IMR-90 (cell line): ENCODE results near the gene KDR. TPM values are rescaled to one million over a fixed set of nuclear protein-coding genes. Genes with fewer than 3 reads are reported as not detected.

Experiments used
- ATAC-seq: fragments of 200-7000 bp; cut with Tn5 transposase; 2 replicates; pipeline ENCODE4 v1.9.1; 2020; ENCODE audit warnings: low read depth, mild to moderate bottlenecking, moderate library complexity
- BruUV-seq: library from RNA; stranded (reverse); fragments of 400-500 nt; replicated peaks from 2 replicates; lab custom pipeline; 2021; lab: Mats Ljungman, UMichigan
- CTCF ChIA-PET: fragments of 300-600 bp; formaldehyde crosslinking; extraction: SDS; loops from one replicate; lab custom pipeline; 2021; ENCODE audit warnings: antibody characterized with exemption; lab: Yijun Ruan, JAX
- POLR2A ChIA-PET: fragments of 300-600 bp; sonication (Branson Sonifier 250); formaldehyde crosslinking; loops from one replicate; lab custom pipeline; 2022; ENCODE audit warnings: antibody characterized with exemption; ENCODE audit not compliant: unreplicated experiment; lab: Charles Lee
- DNase-seq: peaks from one replicate; pipeline ENCODE4 v3.0.0; 2013
- H2AFZ ChIP-seq: replicated peaks from 2 replicates; pipeline ENCODE3; 2013; ENCODE audit warnings: low read length, mild to moderate bottlenecking; ENCODE audit not compliant: poor library complexity
- H2AK5ac ChIP-seq: 2 replicates; pipeline ENCODE4 v1.6.1; 2013; ENCODE audit warnings: low read depth, low read length, inconsistent platforms
- H2AK9ac ChIP-seq: replicated peaks from 2 replicates; pipeline ENCODE3; 2013; ENCODE audit warnings: mild to moderate bottlenecking, low read depth, low read length, moderate library complexity; ENCODE audit not compliant: poor library complexity
- H2BK120ac ChIP-seq: 2 replicates; pipeline ENCODE4 v1.6.1; 2013; ENCODE audit warnings: low read depth, low read length, inconsistent platforms
- H2BK15ac ChIP-seq: 3 replicates; pipeline ENCODE4 v1.6.1; 2013; ENCODE audit warnings: low read depth, low read length, inconsistent platforms
- H2BK20ac ChIP-seq: 2 replicates; pipeline ENCODE4 v1.6.1; 2013; ENCODE audit warnings: low read depth, mild to moderate bottlenecking, inconsistent platforms, low read length, moderate library complexity
- H2BK5ac ChIP-seq: 2 replicates; pipeline ENCODE4 v1.6.1; 2013; ENCODE audit warnings: mild to moderate bottlenecking, low read depth, low read length, inconsistent platforms; ENCODE audit not compliant: poor library complexity, severe bottlenecking
- H3K14ac ChIP-seq: replicated peaks from 2 replicates; pipeline ENCODE4 v1.6.1; 2013; ENCODE audit warnings: low read depth, low read length, inconsistent platforms
- H3K18ac ChIP-seq: 2 replicates; pipeline ENCODE4 v1.6.1; 2013; ENCODE audit warnings: low read depth, low read length, control low read depth
- H3K23ac ChIP-seq: 2 replicates; pipeline ENCODE4 v1.6.1; 2013; ENCODE audit warnings: low read depth, low read length, inconsistent platforms
- H3K27ac ChIP-seq: 2 replicates; pipeline ENCODE4 v1.5.1; 2013; ENCODE audit warnings: mild to moderate bottlenecking, control low read depth, low read length; ENCODE audit not compliant: insufficient read depth
- H3K27me3 ChIP-seq: 2 replicates; pipeline ENCODE4 v1.6.1; 2013; ENCODE audit warnings: low read length; ENCODE audit not compliant: control insufficient read depth, insufficient read depth
- H3K36me3 ChIP-seq: 2 replicates; pipeline ENCODE4 v1.6.1; 2013; ENCODE audit warnings: low read length, mixed read lengths; ENCODE audit not compliant: control insufficient read depth, insufficient read depth
- H3K4ac ChIP-seq: 2 replicates; pipeline ENCODE4 v1.6.1; 2013; ENCODE audit warnings: low read depth, low read length, inconsistent platforms
- H3K4me1 ChIP-seq: 2 replicates; pipeline ENCODE4 v1.6.1; 2013; ENCODE audit warnings: low read length, mixed read lengths; ENCODE audit not compliant: control insufficient read depth, insufficient read depth
- H3K4me2 ChIP-seq: 2 replicates; pipeline ENCODE4 v1.6.1; 2013; ENCODE audit warnings: low read depth, mild to moderate bottlenecking, control low read depth, low read length, moderate library complexity
- H3K4me3 ChIP-seq: 2 replicates; pipeline ENCODE4 v1.5.1; 2013; ENCODE audit warnings: low read depth, mild to moderate bottlenecking, control low read depth, low read length, moderate library complexity; ENCODE audit not compliant: insufficient read depth
- H3K56ac ChIP-seq: 2 replicates; pipeline ENCODE4 v1.6.1; 2013; ENCODE audit warnings: low read length, inconsistent platforms; ENCODE audit not compliant: insufficient read depth; ENCODE audit errors: extremely low read depth
- H3K79me1 ChIP-seq, 2 experiments: 2 replicates each; pipeline ENCODE4 v1.6.1; 2013; ENCODE audit warnings: low read length in 2 of 2, inconsistent platforms in 1 of 2, low read depth in 1 of 2
- H3K9ac ChIP-seq: 2 replicates; pipeline ENCODE4 v1.6.1; 2013; ENCODE audit warnings: low read depth, low read length, control low read depth
- H3K9me1 ChIP-seq: 2 replicates; pipeline ENCODE4 v1.6.1; 2013; ENCODE audit warnings: low read length, inconsistent platforms; ENCODE audit not compliant: insufficient read depth
- H3K9me3 ChIP-seq: 2 replicates; pipeline ENCODE4 v1.6.1; 2013; ENCODE audit warnings: low read length; ENCODE audit not compliant: control insufficient read depth, insufficient read depth
- H4K20me1 ChIP-seq: 2 replicates; pipeline ENCODE4 v1.6.1; 2013; ENCODE audit warnings: low read length, inconsistent platforms; ENCODE audit not compliant: insufficient read depth
- H4K5ac ChIP-seq: 2 replicates; pipeline ENCODE4 v1.6.1; 2013; ENCODE audit warnings: mild to moderate bottlenecking, low read depth, low read length, control low read depth
- H4K8ac ChIP-seq, 2 experiments: 2 replicates each; pipeline ENCODE4 v1.6.1; 2013; ENCODE audit warnings: low read depth in 2 of 2, low read length in 2 of 2, control low read depth in 1 of 2, inconsistent platforms in 1 of 2
- H4K91ac ChIP-seq: 2 replicates; pipeline ENCODE4 v1.6.1; 2013; ENCODE audit warnings: low read depth, low read length, inconsistent platforms; ENCODE audit not compliant: insufficient read depth
- NFE2L2 ChIP-seq: fragments of 150-350 bp; IDR thresholded peaks from 2 replicates; pipeline ENCODE4 v1.6.1; 2016; ENCODE audit warnings: low read depth, mild to moderate bottlenecking, low read length
- WGBS, 2 experiments: methylation state at CpG; one replicate each; pipeline versions ENCODE4 v1.1.5 to v1.1.7; 2013; ENCODE audit warnings: missing lambda C conversion rate in 2 of 2; ENCODE audit not compliant: insufficient read length in 1 of 2; ENCODE audit errors: extremely low coverage in 2 of 2; 5-methylcytosine and 5-hydroxymethylcytosine counted together
- dilution Hi-C: fragments of 300-500 bp; cut with HindIII; formaldehyde crosslinking; loops from one replicate; pipeline ENCODE4 v1.14.3; 2018; ENCODE audit warnings: low sequenced_read_pairs; ENCODE audit not compliant: unreplicated experiment
- in situ Hi-C: fragments of 300-500 bp; cut with MboI; formaldehyde crosslinking; loops from 3 replicates; pipeline ENCODE4 v1.14.3; 2019; ENCODE audit warnings: low sequenced_read_pairs, inconsistent platforms, mixed read lengths
- intact Hi-C: fragments of 100-400 bp; cut with micrococcal nuclease; formaldehyde crosslinking; loops from 2 replicates; pipeline ENCODE4 v1.10.0; 2022
- polyA plus RNA-seq, 3 experiments: library from polyadenylated mRNA; depleted of rRNA; stranded (reverse); fragments of >200 nt; gene quantifications; 2 replicates each; pipeline ENCODE4 v1.2.3, GENCODE V29; 2012; ENCODE audit warnings: low replicate concordance in 1 of 3
- total RNA-seq: library from RNA; depleted of rRNA; stranded (reverse); fragments of >200 nt; gene quantifications from 2 replicates; pipeline ENCODE4 v1.2.3, GENCODE V29; 2012

KDR gene
- total and polyA plus RNA-seq, 2 of the 4 experiments (the other 2 are of a cell fraction) = not detected

GRCh38 chr4:55032179-55032578 lies 93.2 kb downstream of the KDR start:
- no peak overlapping the region for H2BK5ac ChIP-seq
- no peak for DNase-seq
- H3K56ac ChIP-seq = no peak overlapping the region
- H3K36me3 ChIP-seq = no peaks in the 10 kb centered on the region
- 70% methylated on average over 2 of the region's 5 CpGs; no CpG with 5 or more reads in 1 of the 2 experiments for WGBS, 2 experiments
- dilution Hi-C loops = no loop called here
- H3K4me1 ChIP-seq = no peaks in the 10 kb centered on the region
- H3K18ac ChIP-seq = no peak overlapping the region
- H3K23ac ChIP-seq = no peak overlapping the region
- no peak overlapping the region for H2AK5ac ChIP-seq
- H2BK20ac ChIP-seq = no peak overlapping the region
- H4K8ac ChIP-seq = no peak overlapping the region
- no peak overlapping the region for H3K4me2 ChIP-seq
- no TSS peak for BruUV-seq
- no peaks in the 10 kb centered on the region for H4K20me1 ChIP-seq
- intact Hi-C loops = no loop called here
- no peak overlapping the region for H4K91ac ChIP-seq
- in situ Hi-C loops = no loop called here
- no peak for TF ChIP-seq NFE2L2
- no peaks in the 10 kb centered on the region for H3K79me1 ChIP-seq
- POLR2A ChIA-PET = no interaction called here
- H3K9me1 ChIP-seq = no peaks in the 10 kb centered on the region
- no peak overlapping the region for H3K27ac ChIP-seq
- H3K4me3 ChIP-seq = no peak overlapping the region
- no peak overlapping the region for H2BK15ac ChIP-seq
- H2AK9ac ChIP-seq = no peak overlapping the region
- no peak for ATAC-seq
- no peak overlapping the region for H4K5ac ChIP-seq
- no peak overlapping the region for H3K14ac ChIP-seq
- H3K4ac ChIP-seq = no peak overlapping the region
- H2BK120ac ChIP-seq = no peak overlapping the region
- no peak overlapping the region for H3K9ac ChIP-seq
- CTCF ChIA-PET = no interaction called here
- H2AFZ ChIP-seq = no peak overlapping the region
- H3K27me3 ChIP-seq = peaks cover 9% of the 10 kb centered on the region
- no peaks in the 10 kb centered on the region for H3K9me3 ChIP-seq
